Tibial nerve (tissue), 4 donors: ENCODE results near the gene KRT72. TPM values are rescaled to one million over a fixed set of nuclear protein-coding genes. Genes with fewer than 3 reads are reported as not detected.

Experiments
- DNase-seq, 2 donors: peaks; one replicate each; pipeline ENCODE4 v3.0.0-alpha.2; 2019; ENCODE audit warnings: low spot score in 2 of 2
- H3K27ac ChIP-seq, 4 donors: fragments of 200-600 bp; sonication (generic) in 3 of 4; one replicate each; pipeline ENCODE4 v1.5.1; 2017 to 2019; ENCODE audit warnings: mild to moderate bottlenecking in 1 of 4
- H3K27me3 ChIP-seq, 2 donors: fragments of 200-600 bp; sonication (generic) in 1 of 2; one replicate each; pipeline versions ENCODE4 v1.5.1 to v1.6.0; 2017 to 2019
- H3K36me3 ChIP-seq, 3 donors: fragments of 200-600 bp; sonication (generic); one replicate each; pipeline ENCODE4 v1.5.1; 2018 to 2019
- H3K4me1 ChIP-seq, 4 donors: fragments of 200-600 bp; sonication (generic) in 3 of 4; one replicate each; pipeline ENCODE4 v1.5.1; 2017 to 2019
- H3K4me3 ChIP-seq, 4 donors: fragments of 200-600 bp; sonication (generic) in 3 of 4; one replicate each; pipeline ENCODE4 v1.5.1; 2017 to 2019; ENCODE audit warnings: mild to moderate bottlenecking in 1 of 4, moderate library complexity in 1 of 4
- H3K9me3 ChIP-seq, 4 donors: fragments of 200-600 bp; sonication (generic) in 3 of 4; one replicate each; pipeline ENCODE4 v1.5.1; 2017 to 2019
- EP300 ChIP-seq, 2 donors: sonication (generic); formaldehyde crosslinking; IDR thresholded peaks; one replicate each; pipeline ENCODE4 v1.6.1; 2017; ENCODE audit warnings: antibody characterized with exemption in 2 of 2, mild to moderate bottlenecking in 1 of 2
- POLR2A ChIP-seq, 2 donors: fragments of 450-650 bp; IDR thresholded peaks; one replicate each; pipeline ENCODE4 v1.6.1; 2017; ENCODE audit warnings: antibody characterized with exemption in 2 of 2, mild to moderate bottlenecking in 2 of 2, moderate library complexity in 2 of 2
- WGBS, 2 donors: methylation state at CpG; one replicate each; pipeline ENCODE4 v1.1.5; 2018; 5-methylcytosine and 5-hydroxymethylcytosine counted together
- total RNA-seq, 4 donors: library from RNA; depleted of rRNA; stranded (reverse); fragments of >200 nt; gene quantifications; one replicate each; pipeline ENCODE4 v1.1.0, GENCODE V29; 2016
- TF ChIP-seq, protein P1 (sequence below), 5 experiments: fragments of 200-600 bp in 3 of 5; fragments of 450-650 bp in 2 of 5; sonication (generic) in 3 of 5; IDR thresholded peaks; one replicate each; pipeline ENCODE4 v1.5.1; 2016 to 2019; ENCODE audit warnings: antibody characterized with exemption in 5 of 5, mild to moderate bottlenecking in 3 of 5, moderate library complexity in 2 of 5

Gene KRT72
- total RNA-seq, 4 donors from 2014 or later: not detected

DNA sequence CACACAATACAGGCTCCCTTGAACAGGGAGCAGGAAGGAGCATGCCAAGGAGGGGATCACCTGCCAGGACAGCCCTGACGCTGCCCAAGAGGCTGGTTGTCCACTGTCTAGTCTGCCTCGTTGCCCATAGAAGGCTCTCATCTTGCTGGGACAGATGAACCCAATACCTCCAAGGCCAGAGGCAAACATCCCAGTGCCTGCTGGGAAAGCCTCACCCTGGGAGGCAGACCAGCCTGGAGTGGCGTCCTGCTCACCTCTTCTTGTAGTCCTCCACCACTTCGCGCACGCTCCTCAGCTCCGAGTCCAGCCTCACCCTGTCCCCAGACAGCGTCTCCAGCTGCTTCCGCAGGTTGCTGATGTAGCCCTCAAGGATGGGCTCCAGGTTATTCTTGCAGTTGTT is 14.6 kb upstream of the KRT72 start:
- Histone ChIP-seq H3K9me3 (no peaks in the 10 kb centered on the region), H3K4me3 (no peak overlapping the region), H3K27ac (no peak overlapping the region), H3K4me1 (no peaks in the 10 kb centered on the region), H3K36me3 (no peaks in the 10 kb centered on the region), H3K27me3 (peaks cover 0 to under 1% of the 10 kb centered on the region in 2 donors)
- TF ChIP-seq, protein P1, sequence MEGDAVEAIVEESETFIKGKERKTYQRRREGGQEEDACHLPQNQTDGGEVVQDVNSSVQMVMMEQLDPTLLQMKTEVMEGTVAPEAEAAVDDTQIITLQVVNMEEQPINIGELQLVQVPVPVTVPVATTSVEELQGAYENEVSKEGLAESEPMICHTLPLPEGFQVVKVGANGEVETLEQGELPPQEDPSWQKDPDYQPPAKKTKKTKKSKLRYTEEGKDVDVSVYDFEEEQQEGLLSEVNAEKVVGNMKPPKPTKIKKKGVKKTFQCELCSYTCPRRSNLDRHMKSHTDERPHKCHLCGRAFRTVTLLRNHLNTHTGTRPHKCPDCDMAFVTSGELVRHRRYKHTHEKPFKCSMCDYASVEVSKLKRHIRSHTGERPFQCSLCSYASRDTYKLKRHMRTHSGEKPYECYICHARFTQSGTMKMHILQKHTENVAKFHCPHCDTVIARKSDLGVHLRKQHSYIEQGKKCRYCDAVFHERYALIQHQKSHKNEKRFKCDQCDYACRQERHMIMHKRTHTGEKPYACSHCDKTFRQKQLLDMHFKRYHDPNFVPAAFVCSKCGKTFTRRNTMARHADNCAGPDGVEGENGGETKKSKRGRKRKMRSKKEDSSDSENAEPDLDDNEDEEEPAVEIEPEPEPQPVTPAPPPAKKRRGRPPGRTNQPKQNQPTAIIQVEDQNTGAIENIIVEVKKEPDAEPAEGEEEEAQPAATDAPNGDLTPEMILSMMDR (IDR thresholded peaks at IDR 0.05): no peak
- TF ChIP-seq EP300 (IDR thresholded peaks at IDR 0.05) (no peak), POLR2A (IDR thresholded peaks at IDR 0.05) (no peak)
- WGBS, 2 donors: 86 to 88% methylated on average over 9 of the region's 9 CpGs
- DNase-seq: no peak

DNA sequence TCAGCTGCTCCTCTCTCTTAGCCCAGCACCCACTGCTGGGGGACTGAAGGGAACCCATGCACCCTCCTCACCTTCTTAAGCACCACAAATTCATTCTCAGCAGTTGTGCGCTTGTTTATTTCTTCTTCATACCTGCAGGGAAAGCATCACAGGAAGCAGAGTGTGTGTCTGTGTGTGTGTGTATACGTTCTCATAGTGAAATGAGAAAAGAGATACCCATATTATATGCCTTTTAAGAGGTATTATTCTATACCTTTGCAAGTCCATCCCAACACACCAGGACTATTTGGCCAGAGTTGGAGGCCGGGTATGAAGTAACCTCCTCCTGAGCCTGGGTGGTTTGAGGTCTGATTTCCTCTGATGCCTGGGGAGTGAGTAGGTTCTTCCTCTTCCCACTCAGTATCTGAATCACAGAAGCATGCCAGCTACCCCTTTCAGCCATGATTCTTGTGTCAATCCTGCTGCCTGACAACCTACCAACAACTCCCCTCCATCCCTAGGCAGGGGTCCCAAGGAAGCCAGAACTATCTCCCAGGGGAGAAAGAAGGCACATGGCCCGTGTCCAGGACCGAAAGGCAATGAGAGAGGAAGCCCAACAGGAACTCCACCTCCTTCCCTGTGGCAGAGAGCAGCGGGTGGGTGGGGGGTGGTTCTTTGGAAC is 14.1 kb upstream of the KRT72 start:
- H3K27ac ChIP-seq: no peak overlapping the region
- WGBS, 2 donors: 52 to 62% methylated on average over 6 of the region's 6 CpGs
- no peaks in the 10 kb centered on the region for H3K4me1 ChIP-seq
- H3K9me3 ChIP-seq: no peaks in the 10 kb centered on the region
- H3K36me3 ChIP-seq: no peaks in the 10 kb centered on the region
- TF ChIP-seq, protein P1 (IDR thresholded peaks at IDR 0.05): no peak
- TF ChIP-seq POLR2A (IDR thresholded peaks at IDR 0.05) (no peak), EP300 (IDR thresholded peaks at IDR 0.05) (no peak)
- DNase-seq: no peak
- H3K4me3 ChIP-seq: no peak overlapping the region
- peaks cover 0 to 6% of the 10 kb centered on the region in 2 donors for H3K27me3 ChIP-seq

DNA sequence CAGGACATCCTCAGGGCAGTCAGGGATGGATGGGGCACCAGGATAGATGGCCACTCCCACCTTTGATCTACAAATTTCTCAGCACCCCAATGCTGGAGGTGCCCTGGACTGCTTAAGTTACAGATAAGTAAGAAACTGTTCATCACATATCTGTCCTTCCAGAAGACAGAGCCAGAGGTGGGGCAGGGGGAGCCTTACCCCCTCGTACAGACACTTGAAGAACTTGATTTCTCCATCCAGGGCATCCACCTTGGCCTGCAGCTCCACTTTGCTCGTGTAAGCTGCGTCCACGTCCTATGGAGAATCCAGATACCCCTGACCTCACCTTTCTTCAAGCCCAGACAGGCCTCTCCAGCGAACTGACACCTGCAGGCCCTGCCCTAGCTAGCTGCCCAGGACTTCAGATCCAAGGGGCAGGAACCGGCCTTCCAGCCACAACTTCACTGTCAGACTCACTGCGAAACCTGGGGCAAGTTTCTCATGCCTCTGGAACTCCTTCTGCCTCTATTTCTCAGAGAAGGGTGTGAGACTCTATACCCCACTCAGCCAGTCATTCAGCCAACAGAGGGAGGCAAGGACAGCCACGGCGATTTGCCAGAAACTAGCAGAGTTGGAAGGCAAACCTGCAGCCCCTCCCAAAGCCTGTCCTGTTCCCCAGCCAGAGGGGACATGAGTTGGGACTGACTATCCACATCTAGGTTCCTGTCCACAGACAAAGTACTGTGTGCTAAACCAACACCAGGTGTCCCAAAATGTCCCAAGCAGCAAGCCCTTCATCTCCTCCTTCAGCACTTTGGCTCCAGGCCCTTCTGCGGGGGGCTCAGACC is 13.3 kb upstream of the KRT72 start:
- Histone ChIP-seq H3K4me1 (no peaks in the 10 kb centered on the region), H3K36me3 (no peaks in the 10 kb centered on the region), H3K4me3 (no peak overlapping the region), H3K9me3 (no peaks in the 10 kb centered on the region), H3K27me3 (peaks cover 0 to 13% of the 10 kb centered on the region in 2 donors), H3K27ac (no peak overlapping the region)
- TF ChIP-seq EP300 (IDR thresholded peaks at IDR 0.05): no peak
- TF ChIP-seq POLR2A (IDR thresholded peaks at IDR 0.05): no peak
- TF ChIP-seq, protein P1 (IDR thresholded peaks at IDR 0.05): no peak
- DNase-seq: no peak
- 87 to 89% methylated on average over 10 of the region's 10 CpGs for WGBS, 2 donors

DNA sequence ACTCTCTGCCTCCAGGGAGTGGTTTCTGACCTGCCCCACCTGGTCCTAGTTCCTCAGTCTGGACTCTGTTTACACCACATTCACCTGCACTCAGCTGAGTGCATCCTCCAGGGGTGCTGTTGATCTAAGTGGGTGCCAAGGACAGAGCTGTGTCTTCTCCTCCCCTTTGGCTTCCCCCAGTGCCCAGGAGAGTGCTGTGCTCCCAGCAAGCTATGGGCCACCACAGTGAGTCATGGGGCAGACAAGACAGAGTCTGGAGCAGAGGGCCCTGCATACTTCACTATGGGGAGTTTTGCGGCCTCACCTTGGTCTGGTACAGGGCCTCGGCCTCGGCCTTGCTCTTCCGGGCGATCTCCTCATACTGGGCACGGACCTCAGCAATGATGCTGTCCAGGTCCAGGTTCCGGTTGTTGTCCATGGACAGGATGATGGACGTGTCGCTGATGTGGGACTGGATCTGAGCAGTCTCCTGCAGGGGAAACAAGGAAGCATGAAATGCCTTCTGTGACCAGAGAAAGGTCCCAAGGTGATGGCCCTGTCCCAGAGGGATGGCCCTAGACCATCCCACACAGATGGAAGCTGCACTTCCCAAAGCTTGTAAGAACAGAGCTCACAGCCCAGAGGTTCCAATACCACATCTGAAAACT is 12.2 kb upstream of the KRT72 start:
- 92% methylated on average over 9 of the region's 9 CpGs for WGBS, 2 donors
- Histone ChIP-seq H3K27me3 (peaks cover 0 to 18% of the 10 kb centered on the region in 2 donors), H3K9me3 (no peaks in the 10 kb centered on the region), H3K4me3 (no peak overlapping the region), H3K4me1 (no peaks in the 10 kb centered on the region), H3K27ac (no peak overlapping the region), H3K36me3 (no peaks in the 10 kb centered on the region)
- TF ChIP-seq POLR2A (IDR thresholded peaks at IDR 0.05): no peak
- TF ChIP-seq EP300 (IDR thresholded peaks at IDR 0.05): no peak
- TF ChIP-seq, protein P1 (IDR thresholded peaks at IDR 0.05): no peak
- DNase-seq: no peak
